ENCODE data around the gene PCDHGB1.
"Not testable (repeated sequence)": the region's sequence is repeated elsewhere in the genome, so short reads cannot be mapped to it uniquely, and the experiment has no call there.

Gene PCDHGB1

DNA sequence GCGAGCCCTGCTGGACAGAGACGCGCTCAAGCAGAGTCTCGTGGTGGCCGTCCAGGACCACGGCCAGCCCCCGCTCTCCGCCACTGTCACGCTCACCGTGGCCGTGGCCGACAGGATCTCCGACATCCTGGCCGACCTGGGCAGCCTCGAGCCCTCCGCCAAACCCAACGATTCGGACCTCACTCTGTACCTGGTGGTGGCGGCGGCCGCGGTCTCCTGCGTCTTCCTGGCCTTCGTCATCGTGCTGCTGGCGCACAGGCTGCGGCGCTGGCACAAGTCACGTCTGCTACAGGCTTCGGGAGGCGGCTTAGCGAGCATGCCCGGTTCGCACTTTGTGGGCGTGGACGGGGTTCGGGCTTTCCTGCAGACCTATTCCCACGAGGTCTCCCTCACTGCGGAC lies 17.3 kb upstream of the PCDHGB1 start:
- no CpG with 5 or more reads among the region's 39 CpGs for WGBS (ENCODE audit: extremely low coverage, insufficient coverage, insufficient read length)

GRCh38 chr5:141338538-141339306 lies 11.2 kb upstream of the PCDHGB1 start, which contains the start of gene PCDHGA2:
PCDHGA2 (plus strand) TSS chr5:141338760.
- no CpG with 5 or more reads among the region's 27 CpGs for WGBS (ENCODE audit: extremely low coverage, insufficient coverage, insufficient read length)
- no peak for DNase-seq
- H3K9me3 ChIP-seq (ENCODE audit: insufficient read depth, low read depth, low read length): peaks cover 16% of the 10 kb centered on the region

More for the DNA sequence above, 17.3 kb upstream of the PCDHGB1 start:
- H3K4me1 ChIP-seq (ENCODE audit: control insufficient read depth in 1 of 2, insufficient read depth in 2 of 2, low read length in 2 of 2); H2AK5ac ChIP-seq (ENCODE audit: low read length); H3K4me2 ChIP-seq (ENCODE audit: low read length); H2BK120ac ChIP-seq (ENCODE audit: insufficient read depth, low read length, poor library complexity); H3K36me3 ChIP-seq (ENCODE audit: control insufficient read depth in 1 of 2, insufficient read depth in 2 of 2, low read length in 2 of 2); H3K79me2 ChIP-seq (ENCODE audit: control insufficient read depth, insufficient read depth, low read length, poor library complexity); H4K12ac ChIP-seq (ENCODE audit: low read depth, low read length); H3K14ac ChIP-seq (ENCODE audit: low read length); H3K4me3 ChIP-seq (ENCODE audit: low read depth, low read length); H3K27me3 ChIP-seq (ENCODE audit: insufficient read depth, low read length); H3K18ac ChIP-seq (ENCODE audit: low read length); H3K23ac ChIP-seq (ENCODE audit: low read length); H3K79me1 ChIP-seq (ENCODE audit: low read length); H3K4ac ChIP-seq (ENCODE audit: low read depth, low read length); H3K27ac ChIP-seq (ENCODE audit: low read depth, low read length); H3K9ac ChIP-seq (ENCODE audit: low read length); H4K8ac ChIP-seq (ENCODE audit: low read depth, low read length); H2BK5ac ChIP-seq (ENCODE audit: low read depth, low read length, poor library complexity); H2BK12ac ChIP-seq (ENCODE audit: low read length); H2AFZ ChIP-seq (ENCODE audit: insufficient read depth, low read length, poor library complexity); DNase-seq; H4K91ac ChIP-seq (ENCODE audit: low read depth, low read length): not testable (repeated sequence)
- H3K9me3 ChIP-seq (ENCODE audit: insufficient read depth, low read depth, low read length): peaks cover 27% of the 10 kb centered on the region

GRCh38 chr5:141340781-141341354 lies 9.0 kb upstream of the PCDHGB1 start:
- H3K9me3 ChIP-seq (ENCODE audit: insufficient read depth, low read depth, low read length): peaks cover 25% of the 10 kb centered on the region
- H2BK120ac ChIP-seq (ENCODE audit: insufficient read depth, low read length, poor library complexity); H3K18ac ChIP-seq (ENCODE audit: low read length); H3K4me1 ChIP-seq (ENCODE audit: control insufficient read depth in 1 of 2, insufficient read depth in 2 of 2, low read length in 2 of 2); H4K91ac ChIP-seq (ENCODE audit: low read depth, low read length); H3K4me3 ChIP-seq (ENCODE audit: low read depth, low read length); H3K27me3 ChIP-seq (ENCODE audit: insufficient read depth, low read length); H3K23ac ChIP-seq (ENCODE audit: low read length); H3K27ac ChIP-seq (ENCODE audit: low read depth, low read length); H3K36me3 ChIP-seq (ENCODE audit: control insufficient read depth in 1 of 2, insufficient read depth in 2 of 2, low read length in 2 of 2); H4K12ac ChIP-seq (ENCODE audit: low read depth, low read length); H2AFZ ChIP-seq (ENCODE audit: insufficient read depth, low read length, poor library complexity); H2BK5ac ChIP-seq (ENCODE audit: low read depth, low read length, poor library complexity); H3K4me2 ChIP-seq (ENCODE audit: low read length); H4K8ac ChIP-seq (ENCODE audit: low read depth, low read length); H3K79me1 ChIP-seq (ENCODE audit: low read length); H2AK5ac ChIP-seq (ENCODE audit: low read length); H3K14ac ChIP-seq (ENCODE audit: low read length); H3K4ac ChIP-seq (ENCODE audit: low read depth, low read length); H3K9ac ChIP-seq (ENCODE audit: low read length); H2BK12ac ChIP-seq (ENCODE audit: low read length); H3K79me2 ChIP-seq (ENCODE audit: control insufficient read depth, insufficient read depth, low read length, poor library complexity); DNase-seq: not testable (repeated sequence)
- no CpG with 5 or more reads among the region's 45 CpGs for WGBS (ENCODE audit: extremely low coverage, insufficient coverage, insufficient read length)

More at GRCh38 chr5:141338538-141339306, 11.2 kb upstream of the PCDHGB1 start, which contains the start of gene PCDHGA2:
- Histone ChIP-seq H3K36me3 (ENCODE audit: control insufficient read depth in 1 of 2, insufficient read depth in 2 of 2, low read length in 2 of 2) (no peaks in the 10 kb centered on the region), H3K9ac (ENCODE audit: low read length) (no peak within 1 kb of the TSS), H3K79me1 (ENCODE audit: low read length) (no peaks in the 10 kb centered on the region), H3K27ac (ENCODE audit: low read depth, low read length) (no peak within 1 kb of the TSS), H3K14ac (ENCODE audit: low read length) (no peak within 1 kb of the TSS), H3K23ac (ENCODE audit: low read length) (no peak within 1 kb of the TSS), H3K4me1 (ENCODE audit: control insufficient read depth in 1 of 2, insufficient read depth in 2 of 2, low read length in 2 of 2) (no peaks in the 10 kb centered on the region), H4K8ac (ENCODE audit: low read depth, low read length) (no peak within 1 kb of the TSS), H4K12ac (ENCODE audit: low read depth, low read length) (no peak within 1 kb of the TSS), H2BK5ac (ENCODE audit: low read depth, low read length, poor library complexity) (no peak within 1 kb of the TSS), H2BK12ac (ENCODE audit: low read length) (no peak within 1 kb of the TSS), H2AK5ac (ENCODE audit: low read length) (no peak within 1 kb of the TSS), H2BK120ac (ENCODE audit: insufficient read depth, low read length, poor library complexity) (no peak within 1 kb of the TSS), H3K27me3 (ENCODE audit: insufficient read depth, low read length) (no peaks in the 10 kb centered on the region), H4K91ac (ENCODE audit: low read depth, low read length) (no peak within 1 kb of the TSS), H2AFZ (ENCODE audit: insufficient read depth, low read length, poor library complexity) (no peak within 1 kb of the TSS), H3K4me2 (ENCODE audit: low read length) (no peak within 1 kb of the TSS), H3K18ac (ENCODE audit: low read length) (no peak within 1 kb of the TSS), H3K4me3 (ENCODE audit: low read depth, low read length) (no peak within 1 kb of the TSS), H3K4ac (ENCODE audit: low read depth, low read length) (no peak within 1 kb of the TSS), H3K79me2 (ENCODE audit: control insufficient read depth, insufficient read depth, low read length, poor library complexity) (no peaks in the 10 kb centered on the region)

DNA sequence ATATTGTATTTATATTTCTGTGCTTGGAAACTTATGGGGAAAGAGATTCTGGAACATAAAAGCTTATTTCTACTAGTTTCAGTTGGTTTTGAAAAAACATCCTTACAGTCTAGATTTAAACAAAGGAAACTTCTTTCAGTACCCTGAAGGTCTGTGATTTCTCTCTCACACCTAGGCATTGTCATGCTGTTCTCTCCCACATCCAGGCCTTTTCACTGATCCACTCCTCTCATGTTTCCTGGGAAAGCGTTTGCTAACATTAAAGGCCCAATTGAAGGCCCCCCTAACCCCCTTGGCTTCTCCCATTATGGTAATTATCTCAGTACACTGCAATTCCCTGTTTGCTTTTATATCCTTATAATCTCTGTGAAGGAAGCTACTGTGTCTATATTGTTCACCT lies 7.1 kb upstream of the PCDHGB1 start:
- Histone ChIP-seq H3K79me1 (ENCODE audit: low read length) (no peaks in the 10 kb centered on the region), H3K36me3 (ENCODE audit: control insufficient read depth in 1 of 2, insufficient read depth in 2 of 2, low read length in 2 of 2) (no peaks in the 10 kb centered on the region), H4K12ac (ENCODE audit: low read depth, low read length) (no peak overlapping the region), H3K23ac (ENCODE audit: low read length) (no peak overlapping the region), H3K4ac (ENCODE audit: low read depth, low read length) (no peak overlapping the region), H4K91ac (ENCODE audit: low read depth, low read length) (no peak overlapping the region), H2AFZ (ENCODE audit: insufficient read depth, low read length, poor library complexity) (no peak overlapping the region), H3K9ac (ENCODE audit: low read length) (no peak overlapping the region), H3K18ac (ENCODE audit: low read length) (no peak overlapping the region), H2BK12ac (ENCODE audit: low read length) (no peak overlapping the region), H3K9me3 (ENCODE audit: insufficient read depth, low read depth, low read length) (peaks cover 25% of the 10 kb centered on the region), H3K79me2 (ENCODE audit: control insufficient read depth, insufficient read depth, low read length, poor library complexity) (no peaks in the 10 kb centered on the region), H3K4me1 (ENCODE audit: control insufficient read depth in 1 of 2, insufficient read depth in 2 of 2, low read length in 2 of 2) (no peaks in the 10 kb centered on the region), H2BK5ac (ENCODE audit: low read depth, low read length, poor library complexity) (no peak overlapping the region), H3K4me2 (ENCODE audit: low read length) (no peak overlapping the region), H3K14ac (ENCODE audit: low read length) (no peak overlapping the region), H2BK120ac (ENCODE audit: insufficient read depth, low read length, poor library complexity) (no peak overlapping the region), H2AK5ac (ENCODE audit: low read length) (no peak overlapping the region), H3K27ac (ENCODE audit: low read depth, low read length) (no peak overlapping the region), H4K8ac (ENCODE audit: low read depth, low read length) (no peak overlapping the region), H3K27me3 (ENCODE audit: insufficient read depth, low read length) (no peaks in the 10 kb centered on the region), H3K4me3 (ENCODE audit: low read depth, low read length) (no peak overlapping the region)
- DNase-seq: no peak
- WGBS (ENCODE audit: extremely low coverage, insufficient coverage, insufficient read length): no CpG with 5 or more reads among the region's 1 CpG
